ENCODE results near the gene LMF1. TPM values are rescaled to one million over a fixed set of nuclear protein-coding genes. Genes with fewer than 3 reads are reported as not detected.

Gene LMF1
- total and polyA plus RNA-seq, 2 of the 8 experiments (the other 6 are each of a cell fraction or from before 2014, with no cell fraction given): 3.5 to 9.1 TPM

GRCh38 chr16:975291-975690 is 4.5 kb upstream of the LMF1 start:
- Histone ChIP-seq H2BK15ac (ENCODE audit: low read length) (no peak overlapping the region), H3K56ac (replicated peaks; ENCODE audit: insufficient read length, low read depth, low read length) (no peak overlapping the region), H3K36me3 (ENCODE audit: control insufficient read depth in 2 of 4, insufficient read depth in 4 of 4, low read length in 3 of 4) (no peaks in the 10 kb centered on the region), H3K4ac (replicated peaks; ENCODE audit: insufficient read length, low read depth, low read length) (no peak overlapping the region), H2BK5ac (ENCODE audit: low read depth, low read length) (no peak overlapping the region), H2BK20ac (ENCODE audit: low read length) (no peak overlapping the region), H3K23me2 (ENCODE audit: low read depth, low read length) (peaks cover 10% of the 10 kb centered on the region; the same call in 1 of the 2 replicates), H4K91ac (replicated peaks; ENCODE audit: insufficient read length, low read length) (no peak overlapping the region), H3K9me3 (ENCODE audit: insufficient read depth in 2 of 2, low read depth in 1 of 2, low read length in 1 of 2) (no peaks in the 10 kb centered on the region), H2BK12ac (ENCODE audit: low read depth, low read length) (no peak overlapping the region), H3K4me2 (ENCODE audit: insufficient read depth in 1 of 2, low read depth in 2 of 2, low read length in 2 of 2) (no peak overlapping the region), H3K79me1 (ENCODE audit: low read depth, low read length) (no peaks in the 10 kb centered on the region; the same call in 1 of the 2 replicates), H2AFZ (ENCODE audit: low read length) (no peak overlapping the region), H4K5ac (ENCODE audit: insufficient read length, low read depth, low read length) (no peak overlapping the region), H3K14ac (ENCODE audit: insufficient read length) (no peak overlapping the region), H3K4me1 (replicated peaks in 1 of 4; ENCODE audit: control insufficient read depth in 3 of 4, insufficient read depth in 4 of 4, low read length in 3 of 4) (peaks cover 0 to 11% (median 7%) of the 10 kb centered on the region in 4 experiments; a peak in 6 of 7 replicates), H3K18ac (ENCODE audit: extremely low read depth, low read length) (no peak overlapping the region), H3K23ac (ENCODE audit: insufficient read length) (no peak overlapping the region), H3K4me3 (ENCODE audit: extremely low read depth in 1 of 4, insufficient read depth in 2 of 4, low read depth in 3 of 4, low read length in 4 of 4) (no peak overlapping the region), H3K27me3 (replicated peaks in 1 of 4; ENCODE audit: control insufficient read depth in 3 of 4, extremely low read depth in 1 of 4, insufficient read depth in 3 of 4, low read length in 3 of 4) (peaks cover 13 to 45% (median 27%) of the 10 kb centered on the region in 4 experiments), H4K20me1 (replicated peaks in 1 of 2; ENCODE audit: control insufficient read depth in 1 of 2, insufficient read depth in 2 of 2, low read length in 2 of 2) (peaks cover 0 to 7% of the 10 kb centered on the region in 2 experiments), H2BK120ac (replicated peaks; ENCODE audit: low read depth, low read length) (no peak overlapping the region), H2AK5ac (ENCODE audit: low read depth, low read length) (no peak overlapping the region), H3K27ac (ENCODE audit: low read depth, low read length) (no peak overlapping the region), H4K8ac (ENCODE audit: extremely low read depth, insufficient read depth, low read length) (no peak overlapping the region), H3K9ac (replicated peaks in 1 of 4; ENCODE audit: extremely low read depth in 1 of 4, low read depth in 3 of 4, low read length in 3 of 4) (no peak overlapping the region), H3K79me2 (ENCODE audit: control insufficient read depth in 1 of 2, insufficient read depth in 2 of 2, low read length in 2 of 2) (no peaks in the 10 kb centered on the region)
- FAIRE-seq: no peak
- no peak for DNase-seq (ENCODE audit: low read depth in 1 of 2, low spot score in 2 of 2)
- TF ChIP-seq KDM1A (IDR thresholded peaks at IDR 0.05; ENCODE audit: borderline replicate concordance, low read length) (no peak), HDAC2 (IDR thresholded peaks at IDR 0.05; ENCODE audit: borderline replicate concordance in 1 of 2, low read depth in 2 of 2, low read length in 2 of 2) (no peak), BRCA1 (IDR thresholded peaks at IDR 0.05; ENCODE audit: low read depth, low read length) (no peak), E2F6 (IDR thresholded peaks at IDR 0.05) (no peak), CHD1 (IDR thresholded peaks at IDR 0.05; ENCODE audit: low read depth, low read length) (no peak), FOSL1 (IDR thresholded peaks at IDR 0.05; ENCODE audit: insufficient read depth, low read depth, low read length) (no peak)
- WGBS, 2 experiments (ENCODE audit: extremely low coverage in 1 of 2, insufficient coverage in 1 of 2, insufficient read length in 1 of 2, insufficient replicate concordance in 2 of 2, low coverage in 1 of 2, low lambda C conversion rate in 2 of 2, missing lambda C conversion rate in 1 of 2): 87% methylated on average over 11 of the region's 12 CpGs; no CpG with 5 or more reads in 1 of the 2 experiments
- ChIA-PET CTCF (ENCODE audit: partially characterized antibody) (no interaction called here), POLR2A (ENCODE audit: partially characterized antibody) (interaction anchor here (0.9 kb wide), 1 partner anchor 190 kb away, joined by 3 read pairs; no protein-coding TSS in a partner anchor)

Data from H1 (cell line).